ENCODE data around the gene MYOZ3.

GRCh38 chr5:150690760-150691159 is 29.7 kb downstream of the MYOZ3 start:
- no peak for TF ChIP-seq EZH2 (IDR thresholded peaks at IDR 0.05)
- TF ChIP-seq ZFX (IDR thresholded peaks at IDR 0.05): no peak
- no peak for TF ChIP-seq POLR2A (IDR thresholded peaks at IDR 0.05; ENCODE audit: borderline replicate concordance, extremely low read depth, insufficient read depth, insufficient read length)
- no peak for TF ChIP-seq YY1 (IDR thresholded peaks at IDR 0.05; ENCODE audit: extremely low read depth, insufficient replicate concordance, low read depth, low read length)
- TF ChIP-seq CEBPB (IDR thresholded peaks at IDR 0.05; ENCODE audit: low read depth): no peak
- no peak for TF ChIP-seq POLR2AphosphoS5 (IDR thresholded peaks at IDR 0.05; ENCODE audit: low read depth, low read length)
- TF ChIP-seq ELF1 (IDR thresholded peaks at IDR 0.05; ENCODE audit: borderline replicate concordance, low read depth): no peak
- TF ChIP-seq, protein P1, sequence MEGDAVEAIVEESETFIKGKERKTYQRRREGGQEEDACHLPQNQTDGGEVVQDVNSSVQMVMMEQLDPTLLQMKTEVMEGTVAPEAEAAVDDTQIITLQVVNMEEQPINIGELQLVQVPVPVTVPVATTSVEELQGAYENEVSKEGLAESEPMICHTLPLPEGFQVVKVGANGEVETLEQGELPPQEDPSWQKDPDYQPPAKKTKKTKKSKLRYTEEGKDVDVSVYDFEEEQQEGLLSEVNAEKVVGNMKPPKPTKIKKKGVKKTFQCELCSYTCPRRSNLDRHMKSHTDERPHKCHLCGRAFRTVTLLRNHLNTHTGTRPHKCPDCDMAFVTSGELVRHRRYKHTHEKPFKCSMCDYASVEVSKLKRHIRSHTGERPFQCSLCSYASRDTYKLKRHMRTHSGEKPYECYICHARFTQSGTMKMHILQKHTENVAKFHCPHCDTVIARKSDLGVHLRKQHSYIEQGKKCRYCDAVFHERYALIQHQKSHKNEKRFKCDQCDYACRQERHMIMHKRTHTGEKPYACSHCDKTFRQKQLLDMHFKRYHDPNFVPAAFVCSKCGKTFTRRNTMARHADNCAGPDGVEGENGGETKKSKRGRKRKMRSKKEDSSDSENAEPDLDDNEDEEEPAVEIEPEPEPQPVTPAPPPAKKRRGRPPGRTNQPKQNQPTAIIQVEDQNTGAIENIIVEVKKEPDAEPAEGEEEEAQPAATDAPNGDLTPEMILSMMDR (IDR thresholded peaks at IDR 0.05 in 2 of 3, conservative IDR thresholded peaks at IDR 0.05 in 1 of 3; ENCODE audit: borderline replicate concordance in 1 of 3, insufficient read depth in 1 of 3, low read depth in 2 of 3, low read length in 2 of 3): no peak
- no peak for TF ChIP-seq TCF7L2 (IDR thresholded peaks at IDR 0.05; ENCODE audit: borderline replicate concordance, extremely low read depth, insufficient read depth, insufficient read length)
- no peak for TF ChIP-seq SIN3A (IDR thresholded peaks at IDR 0.05; ENCODE audit: low read depth)
- no peak for TF ChIP-seq EZH2phosphoT487 (IDR thresholded peaks at IDR 0.05; ENCODE audit: borderline replicate concordance)
- TF ChIP-seq CBX3 (IDR thresholded peaks at IDR 0.05; ENCODE audit: low read depth): no peak

Data from HCT116 (cell line).